Activated naive CD4-positive, alpha-beta T cell treated with anti-CD3 and anti-CD28 coated beads, Interleukin-2, amount 50 U/mL, for 16 hours (primary cell): ENCODE data around the gene NR3C1.

ENCODE experiments used
- DNase-seq: peaks from one replicate; pipeline ENCODE4 v3.0.0-alpha.2; 2020

NR3C1 gene

DNA sequence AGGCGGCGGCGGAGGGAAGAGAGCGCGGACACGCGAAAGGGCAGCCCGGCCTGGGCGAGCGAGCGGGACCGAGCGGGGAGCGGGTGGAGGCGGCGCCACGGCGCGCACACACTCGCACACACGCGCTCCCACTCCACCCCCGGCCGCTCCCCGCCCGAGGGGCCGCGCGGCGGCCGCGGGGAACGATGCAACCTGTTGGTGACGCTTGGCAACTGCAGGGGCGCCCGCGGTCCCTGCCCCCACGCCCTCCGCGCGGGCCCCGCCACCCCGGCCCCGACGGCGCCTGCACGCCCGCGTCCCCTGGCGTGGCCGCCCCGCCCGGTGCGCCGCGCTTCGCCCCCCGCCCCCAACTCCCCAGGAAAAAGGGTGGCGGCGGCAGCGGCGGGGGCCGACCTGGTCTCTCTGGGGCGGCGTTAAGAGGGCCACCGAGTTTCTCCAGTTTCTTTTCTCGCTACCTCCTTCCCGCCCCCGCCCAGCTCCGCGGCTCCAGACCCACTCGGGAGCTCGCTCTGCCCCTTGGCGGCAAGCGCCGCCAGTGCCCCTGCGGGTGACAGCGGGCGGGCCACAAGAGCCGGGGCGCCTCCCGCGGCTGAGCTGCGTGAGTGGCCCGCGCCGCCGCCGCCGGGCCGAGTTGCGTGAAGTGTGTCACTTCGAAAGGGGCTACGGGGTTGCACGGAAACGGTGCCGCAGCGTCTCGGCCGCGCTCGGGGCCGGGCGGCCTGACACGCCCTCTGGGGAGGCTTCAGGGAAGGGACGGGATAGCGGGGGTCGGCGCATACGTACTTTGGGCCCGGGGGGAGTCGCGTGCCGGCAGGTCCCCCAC is at the start of gene NR3C1:
NR3C1 (minus strand) TSS at position 94 of the 823 bp plus-strand sequence. CDS start 2,847 bp downstream, outside the sequence.
- DNase-seq, result peak; percentile 88

DNA sequence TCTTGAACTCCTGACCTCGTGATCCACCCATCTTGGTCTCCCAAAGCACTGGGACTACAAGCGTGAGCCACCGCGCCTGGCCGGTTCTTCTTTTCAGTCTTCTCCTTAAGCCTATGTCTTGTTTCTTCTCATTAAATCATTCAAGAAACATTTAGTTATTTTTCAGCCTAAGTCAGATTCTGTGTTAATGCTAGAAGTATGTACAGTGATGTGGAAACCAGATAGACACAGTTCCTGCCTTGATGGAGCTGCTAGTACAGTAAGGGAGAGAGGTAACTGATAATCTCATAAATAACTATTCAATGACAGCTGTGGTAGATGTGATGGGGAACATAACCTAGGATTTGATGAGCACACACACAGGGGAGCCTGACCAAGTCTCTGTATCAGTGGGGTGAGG is 46.3 kb upstream of the NR3C1 start:
- DNase-seq, result no peak

GRCh38 chr5:143448518-143448917 is 45.0 kb upstream of the NR3C1 start:
- DNase-seq, result no peak

GRCh38 chr5:143447983-143448382 is 44.5 kb upstream of the NR3C1 start:
- DNase-seq, result no peak

- no peak for DNase-seq
Measured at GRCh38 chr5:143446535-143447226, 43.2 kb upstream of the NR3C1 start.

DNA sequence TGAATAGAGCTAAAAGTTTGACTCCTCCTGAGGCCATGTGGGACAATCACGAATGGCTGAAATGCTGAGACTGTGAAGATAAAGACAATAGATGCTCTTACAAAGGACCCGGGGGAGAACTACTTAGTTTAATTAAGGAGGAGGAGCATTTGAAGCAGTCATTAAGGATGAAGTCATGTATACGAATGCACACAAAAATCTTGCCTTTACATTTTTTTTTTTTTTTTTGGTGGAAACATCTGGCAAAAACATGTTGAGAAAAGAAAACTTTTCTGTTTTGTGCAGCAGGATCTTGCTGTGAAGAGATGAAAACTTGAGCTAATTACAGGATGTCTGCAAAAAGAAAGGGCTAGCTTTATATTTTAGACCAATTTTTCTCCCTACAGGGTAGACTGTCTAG is 42.3 kb upstream of the NR3C1 start:
- no peak for DNase-seq

DNA sequence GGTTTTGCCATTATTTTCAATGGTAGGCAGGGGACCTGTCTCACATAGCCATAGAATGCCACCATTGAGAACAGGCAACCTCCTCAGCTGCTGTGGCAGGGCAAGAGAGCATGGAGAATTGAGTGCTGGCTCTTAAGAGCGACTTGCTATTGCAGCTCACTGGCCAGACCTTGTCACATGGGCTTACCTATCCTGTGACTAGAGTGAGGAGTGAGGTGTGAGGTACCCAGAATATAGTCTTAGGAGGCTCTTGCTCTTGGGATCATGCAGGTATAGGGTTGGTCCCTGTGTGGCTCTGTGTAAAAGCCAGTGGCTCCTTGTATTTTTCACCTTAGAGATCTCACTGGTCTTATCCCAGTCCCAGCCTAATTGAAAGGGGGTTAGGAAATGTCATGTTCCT is 39.8 kb upstream of the NR3C1 start:
- DNase-seq, result no peak

DNA sequence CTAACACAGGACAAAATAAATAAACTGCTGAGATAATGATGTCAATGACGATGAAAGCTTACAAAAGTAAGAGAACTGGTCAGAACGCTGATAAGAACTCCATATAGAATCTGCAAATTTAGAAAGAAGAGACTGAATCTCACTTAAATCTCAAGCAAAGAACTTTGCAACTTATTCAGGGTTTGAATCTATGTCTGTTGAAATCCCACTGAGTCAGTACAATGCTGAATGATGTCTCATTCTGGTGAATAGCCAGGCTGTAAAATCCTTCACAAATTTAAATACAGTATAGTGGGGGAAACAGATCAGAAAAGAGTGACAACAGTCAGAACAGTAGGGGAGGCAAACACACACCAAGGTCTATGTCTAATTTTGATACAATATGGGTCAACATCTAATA is 38.9 kb upstream of the NR3C1 start:
- no peak for DNase-seq

DNA sequence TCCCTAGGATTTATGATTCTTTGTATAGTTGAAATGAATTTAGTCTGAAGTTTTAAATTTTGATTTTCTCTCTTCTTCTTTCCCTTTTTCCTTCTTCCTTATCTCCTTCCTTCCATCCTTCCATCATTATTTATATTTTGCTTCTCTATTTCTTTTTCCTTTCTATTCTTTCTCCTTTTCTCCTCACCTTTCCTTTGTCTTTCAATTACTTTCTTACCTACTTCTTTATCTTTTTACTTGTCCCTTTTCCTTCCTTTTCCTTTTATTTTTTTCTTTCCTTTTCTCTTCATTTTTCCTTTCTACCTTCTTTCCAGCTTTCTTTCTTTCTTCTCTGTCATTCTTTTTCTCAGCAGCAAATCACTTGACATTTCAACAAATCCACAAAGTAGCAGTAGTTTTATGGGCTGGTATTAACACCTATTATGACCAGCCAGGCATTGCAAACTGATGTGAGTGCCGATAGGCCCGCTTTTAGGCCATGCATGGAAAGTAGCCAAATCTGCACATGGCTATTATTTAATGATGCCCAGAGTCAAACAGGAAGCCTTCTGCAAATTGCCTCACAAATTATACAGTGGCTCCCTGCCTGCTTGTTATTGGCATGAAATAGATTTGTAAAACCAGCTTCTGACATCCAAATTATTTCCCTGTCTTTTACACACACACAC is 37.1 kb upstream of the NR3C1 start:
- no peak for DNase-seq

DNA sequence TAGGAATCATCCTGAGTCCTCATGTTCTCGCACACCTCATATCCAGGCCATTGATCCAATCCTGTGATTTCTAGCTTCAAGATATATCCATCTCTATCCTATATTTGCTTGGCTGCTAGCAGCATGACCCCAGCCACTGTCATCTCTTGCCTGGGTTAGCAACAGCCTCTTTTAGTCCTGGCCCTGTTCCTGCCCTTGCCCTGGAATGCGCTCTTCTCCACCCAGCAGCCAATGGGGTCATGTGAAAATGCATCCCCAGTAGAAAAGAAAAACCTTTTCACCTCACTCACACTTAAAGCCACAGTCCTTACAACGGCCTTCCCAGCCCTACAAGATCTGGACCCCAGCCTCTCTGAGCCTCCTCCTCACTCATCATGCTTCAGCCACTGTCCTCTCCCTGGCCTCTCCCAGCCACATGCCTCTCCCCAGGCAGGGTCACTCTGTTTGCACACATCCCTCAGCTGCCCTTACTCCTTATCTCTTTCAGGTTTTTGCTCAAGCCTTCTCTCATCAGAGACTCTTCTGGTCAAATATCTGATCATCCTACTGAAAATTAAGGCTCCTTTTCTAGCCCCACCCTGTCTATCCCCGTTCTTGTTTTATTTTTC is 34.3 kb upstream of the NR3C1 start:
- no peak for DNase-seq

GRCh38 chr5:143436871-143437270 is 33.4 kb upstream of the NR3C1 start:
- DNase-seq, result no peak

GRCh38 chr5:143435210-143435657 is 31.7 kb upstream of the NR3C1 start:
- no peak for DNase-seq

DNA sequence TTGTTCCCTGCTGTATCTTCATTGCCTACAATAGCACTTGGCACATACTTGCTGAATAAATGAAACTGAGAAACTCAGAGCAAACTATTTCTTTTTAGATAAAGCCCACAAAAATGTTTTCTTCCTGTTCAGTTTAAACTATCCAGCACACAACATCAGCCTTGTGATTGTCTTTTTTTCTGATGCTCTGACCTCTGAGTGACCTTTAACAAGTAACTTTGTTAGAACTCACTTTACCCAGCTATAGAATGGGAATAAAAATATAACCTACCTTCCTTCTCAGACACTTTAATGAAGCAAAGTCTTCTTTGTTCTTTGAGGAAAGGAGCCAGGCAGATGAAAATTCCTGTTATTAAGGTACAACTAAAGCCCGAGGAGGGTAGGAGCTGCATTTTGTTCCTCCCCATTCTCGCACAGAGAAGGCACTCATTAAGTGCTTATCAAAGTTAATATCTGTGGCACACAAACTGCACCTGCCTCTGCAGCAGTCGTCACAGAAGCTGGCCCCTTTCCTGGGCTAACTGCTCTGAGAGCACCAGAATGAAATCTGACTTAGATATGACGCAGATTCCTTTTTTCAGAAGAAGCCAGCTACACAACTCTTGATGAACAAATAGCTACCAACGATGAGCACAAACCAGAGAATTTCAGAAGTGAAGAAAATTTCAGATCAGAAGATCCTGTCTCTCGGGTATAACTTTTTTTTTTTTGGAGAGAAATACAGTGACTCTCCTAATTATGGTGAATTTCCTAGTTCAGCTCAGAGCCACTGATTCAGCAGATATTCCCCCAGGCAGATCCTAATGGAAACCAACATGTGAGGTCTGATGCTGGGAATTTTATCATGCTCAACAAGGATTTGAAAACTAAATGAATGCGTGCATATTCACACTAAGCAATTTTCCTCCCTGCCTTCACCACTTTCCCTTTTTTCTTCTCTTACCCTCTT is 31.0 kb upstream of the NR3C1 start:
- DNase-seq, result peak; percentile 56

GRCh38 chr5:143433670-143434069 is 30.2 kb upstream of the NR3C1 start:
- DNase-seq, result no peak

DNA sequence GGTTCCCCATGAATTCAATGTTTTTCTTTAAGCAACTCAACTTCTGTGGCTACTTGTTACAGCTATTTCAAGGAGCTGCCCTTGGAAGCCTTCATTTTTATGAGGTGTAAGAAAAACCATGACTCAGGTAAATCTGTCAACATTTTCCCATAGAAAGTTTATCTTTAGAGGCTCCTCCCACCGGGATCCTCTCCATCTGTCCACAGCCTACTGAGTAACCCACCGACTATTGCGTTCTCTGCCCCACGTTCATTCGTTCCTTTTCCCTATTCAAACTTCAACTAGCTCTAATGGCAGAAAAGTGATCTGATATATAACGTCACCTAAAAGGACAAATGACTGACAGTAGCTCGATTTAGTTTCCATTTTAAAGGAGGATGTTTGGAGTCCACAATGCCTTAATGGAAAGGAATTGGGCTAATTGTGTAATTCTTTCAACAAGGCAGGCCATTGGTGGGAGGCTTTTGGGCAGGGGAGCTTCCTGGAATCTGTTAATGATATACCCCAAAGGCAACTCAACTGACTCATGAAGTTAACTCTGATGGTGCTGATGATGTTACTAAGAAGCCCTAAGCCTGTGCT is 29.3 kb upstream of the NR3C1 start:
- DNase-seq, result no peak

GRCh38 chr5:143431789-143432188 is 28.3 kb upstream of the NR3C1 start:
- DNase-seq, result peak; percentile 19

DNA sequence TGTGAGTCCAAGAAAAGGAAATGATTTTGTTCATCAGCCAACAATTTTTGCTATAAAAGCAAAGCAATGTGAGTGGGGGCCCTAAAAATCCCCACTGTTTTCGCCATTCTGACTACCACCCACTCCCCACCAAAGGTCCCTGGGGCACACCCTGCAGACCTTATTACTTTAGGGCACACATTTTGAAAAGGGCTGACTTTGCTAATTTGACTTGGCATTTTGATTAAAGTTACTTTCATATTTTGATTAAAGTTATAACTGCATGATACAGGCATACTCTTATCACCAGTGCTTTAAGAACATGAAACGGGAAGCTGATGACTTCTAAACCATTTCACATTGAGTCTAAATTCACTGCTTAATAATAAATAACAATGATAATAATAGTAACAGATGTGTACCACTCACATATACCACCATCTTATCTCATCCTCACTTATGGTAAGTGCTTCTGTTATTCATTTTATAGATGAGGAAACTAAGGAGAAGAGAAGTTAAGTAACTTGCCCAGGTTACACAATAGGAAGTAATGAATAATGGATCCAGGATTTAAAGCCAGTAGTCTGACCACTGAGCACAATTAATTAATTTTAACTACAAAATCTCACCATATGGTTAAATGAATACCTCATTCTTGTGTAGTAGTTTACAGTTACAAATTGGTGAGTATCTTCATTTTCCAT is 25.4 kb upstream of the NR3C1 start:
- DNase-seq, result no peak

- DNase-seq, result no peak
Measured at GRCh38 chr5:143428155-143428554, 24.7 kb upstream of the NR3C1 start.

DNA sequence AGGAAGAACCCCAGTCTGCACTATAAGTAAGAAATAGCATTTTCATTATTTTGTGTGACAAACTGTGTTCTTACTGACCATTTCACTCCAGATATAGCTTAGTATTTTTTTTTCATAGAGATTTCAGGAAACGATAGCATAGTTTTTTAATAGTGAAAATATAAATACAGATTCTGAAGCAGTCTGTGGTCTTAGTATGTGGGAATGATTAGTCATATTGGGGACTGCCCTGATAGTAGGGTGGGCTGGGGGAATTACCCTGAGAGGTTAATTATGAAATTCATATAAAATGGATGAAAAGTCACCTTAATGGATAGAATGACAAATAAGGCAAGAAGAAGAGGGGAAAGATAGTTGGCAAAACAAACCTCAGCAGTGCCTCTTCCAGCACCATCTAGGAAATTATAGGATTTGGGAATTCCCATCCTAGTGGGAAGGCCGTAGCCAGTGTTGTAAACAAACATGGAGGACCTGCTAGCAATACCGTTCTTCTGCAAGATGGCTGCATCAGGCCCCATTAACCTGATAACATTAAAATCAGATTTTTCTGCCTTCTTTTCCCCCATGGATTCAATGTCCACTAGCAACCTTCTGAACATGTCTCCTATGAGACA is 23.7 kb upstream of the NR3C1 start:
- no peak for DNase-seq

- DNase-seq, result no peak
Measured at GRCh38 chr5:143426437-143426991, 23.0 kb upstream of the NR3C1 start.
